WTC11 (cell line): ENCODE measurements around the gene ELP4. TPM values are rescaled to one million over a fixed set of nuclear protein-coding genes. Genes with fewer than 3 reads are reported as not detected.

ENCODE experiments used
- ATAC-seq: fragments of 200-7000 bp; cut with Tn5 transposase; 2 replicates; pipeline ENCODE4 v1.10.0; 2021; ENCODE audit warnings: mild to moderate bottlenecking, moderate library complexity
- CTCF ChIA-PET: fragments of 300-600 bp; sonication (Branson Sonifier 250); formaldehyde crosslinking; loops from one replicate; lab custom pipeline; 2021; ENCODE audit warnings: antibody characterized with exemption; lab: Charles Lee
- POLR2A ChIA-PET: fragments of 350-600 bp; sonication (Branson Sonifier 250); formaldehyde crosslinking; loops from one replicate; lab custom pipeline; 2021; ENCODE audit warnings: antibody characterized with exemption; lab: Charles Lee
- DNase-seq: peaks from one replicate; pipeline ENCODE4 v3.0.0; 2021; ENCODE audit warnings: low spot score
- H3K27ac Mint-ChIP-seq: 2 replicates; pipeline ENCODE4 v1.8.0; 2021; ENCODE audit warnings: mixed read lengths
- H3K27me3 Mint-ChIP-seq: 2 replicates; pipeline ENCODE4 v1.8.0; 2021; ENCODE audit warnings: low read depth, mild to moderate bottlenecking, moderate library complexity, mixed read lengths
- H3K36me3 Mint-ChIP-seq: 2 replicates; pipeline ENCODE4 v1.8.0; 2021; ENCODE audit warnings: mixed read lengths
- H3K4me1 Mint-ChIP-seq: 2 replicates; pipeline ENCODE4 v1.8.0; 2022; ENCODE audit warnings: mixed read lengths
- H3K4me3 Mint-ChIP-seq: 2 replicates; pipeline ENCODE4 v1.8.0; 2021; ENCODE audit warnings: mild to moderate bottlenecking, moderate library complexity, mixed read lengths
- H3K9me3 Mint-ChIP-seq: 2 replicates; pipeline ENCODE4 v1.8.0; 2021; ENCODE audit warnings: mixed read lengths
- ATF1 ChIP-seq: sonication (generic); formaldehyde crosslinking; IDR thresholded peaks from 2 replicates; pipeline ENCODE4 v1.8.1; 2023; ENCODE audit warnings: mild to moderate bottlenecking, moderate library complexity, missing genetic modification reagents
- ATF2 ChIP-seq: sonication (generic); formaldehyde crosslinking; IDR thresholded peaks from 2 replicates; pipeline ENCODE4 v1.8.1; 2022; ENCODE audit warnings: low read depth, missing genetic modification reagents, borderline replicate concordance
- E2F1 ChIP-seq: sonication (generic); formaldehyde crosslinking; IDR thresholded peaks from 2 replicates; pipeline ENCODE4 v1.8.0; 2022; ENCODE audit warnings: mild to moderate bottlenecking, missing genetic modification reagents
- EMX1 ChIP-seq: fragments of 250-450 bp; sonication (Bioruptor Pico); IDR thresholded peaks from 2 replicates; pipeline ENCODE4 v1.8.0; 2021; ENCODE audit warnings: mild to moderate bottlenecking
- ETV6 ChIP-seq: sonication (generic); formaldehyde crosslinking; IDR thresholded peaks from 2 replicates; pipeline ENCODE4 v1.8.1; 2022; ENCODE audit warnings: mild to moderate bottlenecking, missing genetic modification reagents
- FOXJ3 ChIP-seq: sonication (generic); formaldehyde crosslinking; IDR thresholded peaks from 2 replicates; pipeline ENCODE4 v1.9.0; 2021; ENCODE audit warnings: missing genetic modification reagents, mild to moderate bottlenecking, borderline replicate concordance
- MLX ChIP-seq: sonication (generic); formaldehyde crosslinking; IDR thresholded peaks from 2 replicates; pipeline ENCODE4 v1.8.1; 2023; ENCODE audit warnings: mild to moderate bottlenecking, missing genetic modification reagents, moderate library complexity
- MYBL2 ChIP-seq: sonication (generic); formaldehyde crosslinking; IDR thresholded peaks from 2 replicates; pipeline ENCODE4 v1.8.1; 2023; ENCODE audit warnings: mild to moderate bottlenecking, moderate library complexity, missing genetic modification reagents
- NFYB ChIP-seq: sonication (generic); formaldehyde crosslinking; conservative IDR thresholded peaks from 2 replicates; pipeline ENCODE4 v1.8.0; 2022; ENCODE audit warnings: low read depth, missing genetic modification reagents
- NR1H2 ChIP-seq: sonication (generic); formaldehyde crosslinking; IDR thresholded peaks from 2 replicates; pipeline ENCODE4 v1.9.0; 2021; ENCODE audit warnings: mild to moderate bottlenecking, moderate library complexity, missing genetic modification reagents
- OVOL2 ChIP-seq: fragments of 250-450 bp; sonication (Bioruptor Pico); IDR thresholded peaks from 2 replicates; pipeline ENCODE4 v1.9.0; 2021; ENCODE audit warnings: mild to moderate bottlenecking, borderline replicate concordance
- STAT6 ChIP-seq: sonication (generic); formaldehyde crosslinking; conservative IDR thresholded peaks from 2 replicates; pipeline ENCODE4 v1.8.1; 2023; ENCODE audit warnings: mild to moderate bottlenecking, low read depth, missing genetic modification reagents, moderate library complexity
- TEAD1 ChIP-seq: sonication (generic); formaldehyde crosslinking; IDR thresholded peaks from 2 replicates; pipeline ENCODE4 v1.8.0; 2022; ENCODE audit warnings: mild to moderate bottlenecking, missing genetic modification reagents
- ZNF317 ChIP-seq: sonication (generic); formaldehyde crosslinking; IDR thresholded peaks from 2 replicates; pipeline ENCODE4 v1.8.1; 2023; ENCODE audit warnings: low read depth, mild to moderate bottlenecking, moderate library complexity, missing genetic modification reagents, borderline replicate concordance
- ZNF423 ChIP-seq: fragments of 250-450 bp; sonication (Bioruptor Pico); IDR thresholded peaks from 2 replicates; pipeline ENCODE4 v2.1.2; 2022; ENCODE audit warnings: mild to moderate bottlenecking, moderate library complexity
- ZNF425 ChIP-seq: fragments of 250-450 bp; sonication (Bioruptor Pico); conservative IDR thresholded peaks from 2 replicates; pipeline ENCODE4 v1.9.0; 2021; ENCODE audit warnings: mild to moderate bottlenecking
- ZNF512 ChIP-seq: sonication (generic); formaldehyde crosslinking; IDR thresholded peaks from 2 replicates; pipeline ENCODE4 v1.8.1; 2022; ENCODE audit warnings: missing genetic modification reagents, borderline replicate concordance
- ZNF532 ChIP-seq: fragments of 250-450 bp; sonication (Bioruptor Pico); IDR thresholded peaks from 2 replicates; pipeline ENCODE4 v1.9.0; 2021; ENCODE audit warnings: mild to moderate bottlenecking, borderline replicate concordance
- total RNA-seq: library from RNA; stranded (reverse); gene quantifications from 3 replicates; pipeline ENCODE4 v1.2.3, GENCODE V29; 2021

Gene ELP4
- total RNA-seq, 1 experiment from 2014 or later: 14.6 TPM

GRCh38 chr11:31828217-31828616, 318.6 kb downstream of the ELP4 start (continued):
- no peak for TF ChIP-seq ZNF423

- H3K27me3 Mint-ChIP-seq: peaks cover 52% of the 10 kb centered on the region
- ChIA-PET POLR2A (no interaction called here), CTCF (interaction anchor here (0.7 to 1.4 kb wide), 2 partner anchors 32 to 128 kb away, joined by 3 to 5 read pairs; no protein-coding TSS in a partner anchor)
- no peak for TF ChIP-seq ZNF512 (CRISPR knock-in tag)
- TF ChIP-seq FOXJ3 (CRISPR knock-in tag): no peak
- no peak for TF ChIP-seq ATF2
- no peak for TF ChIP-seq E2F1 (CRISPR knock-in tag)
- no peak for TF ChIP-seq ZNF425 (CRISPR knock-in tag)
- TF ChIP-seq ATF1 (CRISPR knock-in tag): no peak
- no peak for TF ChIP-seq OVOL2 (CRISPR knock-in tag)
- TF ChIP-seq MLX (CRISPR knock-in tag): no peak
- TF ChIP-seq NR1H2 (CRISPR knock-in tag): no peak
- TF ChIP-seq STAT6 (CRISPR knock-in tag): no peak
- no peak for TF ChIP-seq MYBL2 (CRISPR knock-in tag)
- no peak for TF ChIP-seq ETV6
- TF ChIP-seq ZNF532: no peak
- no peak for TF ChIP-seq EMX1 (CRISPR knock-in tag)
- TF ChIP-seq ZNF317 (CRISPR knock-in tag): no peak
- no peak for TF ChIP-seq NFYB (CRISPR knock-in tag)
- no peak for TF ChIP-seq TEAD1 (CRISPR knock-in tag)
- H3K9me3 Mint-ChIP-seq: no peaks in the 10 kb centered on the region
- H3K4me3 Mint-ChIP-seq: no peak overlapping the region
- no peak for DNase-seq
- H3K36me3 Mint-ChIP-seq: no peaks in the 10 kb centered on the region
- ATAC-seq: no peak
- H3K4me1 Mint-ChIP-seq: peaks cover 32% of the 10 kb centered on the region
- H3K27ac Mint-ChIP-seq: no peak overlapping the region
Measured at GRCh38 chr11:31830406-31830805, 320.8 kb downstream of the ELP4 start.
